GM23338 (cell line): Measurements from ENCODE around the gene VPS39. TPM values are rescaled to one million over a fixed set of nuclear protein-coding genes. Genes with fewer than 3 reads are reported as not detected.

Experiments used
- ATAC-seq: fragments of 200-7000 bp; cut with Tn5 transposase; 3 replicates; pipeline ENCODE4 v1.9.1; 2020
- DNase-seq: peaks from one replicate; pipeline ENCODE4 v3.0.0-alpha.2; 2015; ENCODE audit warnings: low spot score
- H2AFZ ChIP-seq: fragments of 200-600 bp; sonication (generic); 2 replicates; pipeline ENCODE4 v1.8.0; 2016; ENCODE audit warnings: antibody characterized with exemption, mild to moderate bottlenecking, moderate library complexity
- H3F3A ChIP-seq: fragments of 200-600 bp; sonication (generic); replicated peaks from 2 replicates; pipeline ENCODE4 v1.8.0; 2017; ENCODE audit warnings: antibody characterized with exemption, mixed run types, low read depth
- H3K27ac ChIP-seq: fragments of 200-600 bp; sonication (generic); 2 replicates; pipeline ENCODE4 v1.6.1; 2016; ENCODE audit warnings: low read depth
- H3K27me3 ChIP-seq: fragments of 200-600 bp; sonication (generic); 2 replicates; pipeline ENCODE4 v1.8.0; 2016; ENCODE audit warnings: mild to moderate bottlenecking, mixed run types, moderate library complexity; ENCODE audit not compliant: insufficient read depth
- H3K36me3 ChIP-seq: fragments of 200-600 bp; sonication (generic); 2 replicates; pipeline ENCODE4 v1.8.0; 2016; ENCODE audit warnings: mild to moderate bottlenecking; ENCODE audit not compliant: insufficient read depth
- H3K4me1 ChIP-seq: fragments of 200-600 bp; sonication (generic); 2 replicates; pipeline ENCODE4 v1.8.0; 2016; ENCODE audit warnings: mild to moderate bottlenecking, moderate library complexity; ENCODE audit not compliant: insufficient read depth
- H3K4me2 ChIP-seq: fragments of 200-600 bp; sonication (generic); 2 replicates; pipeline ENCODE4 v1.7.1; 2017; ENCODE audit warnings: mixed run types
- H3K4me3 ChIP-seq: fragments of 200-600 bp; sonication (generic); 2 replicates; pipeline ENCODE4 v1.6.1; 2016; ENCODE audit warnings: mixed run types
- H3K79me2 ChIP-seq: fragments of 200-600 bp; sonication (generic); replicated peaks from 2 replicates; pipeline ENCODE4 v1.8.0; 2017; ENCODE audit warnings: mild to moderate bottlenecking; ENCODE audit not compliant: insufficient read depth
- H3K9me2 ChIP-seq: fragments of 200-600 bp; sonication (generic); 2 replicates; pipeline ENCODE4 v1.8.0; 2017; ENCODE audit not compliant: insufficient read depth
- H4K20me1 ChIP-seq: fragments of 200-600 bp; sonication (generic); replicated peaks from 2 replicates; pipeline ENCODE4 v1.8.0; 2017; ENCODE audit warnings: mild to moderate bottlenecking; ENCODE audit not compliant: insufficient read depth
- H3K27ac Mint-ChIP-seq: 2 replicates; pipeline ENCODE4 v1.8.0; 2020; ENCODE audit warnings: inconsistent platforms, mild to moderate bottlenecking, moderate library complexity, mixed read lengths
- H3K27me3 Mint-ChIP-seq: 3 replicates; pipeline ENCODE4 v1.8.0; 2022; ENCODE audit warnings: low read depth, mild to moderate bottlenecking, moderate library complexity, mixed read lengths, inconsistent platforms; ENCODE audit not compliant: insufficient read depth, poor library complexity
- H3K36me3 Mint-ChIP-seq: 3 replicates; pipeline ENCODE4 v1.8.0; 2021; ENCODE audit warnings: low read depth, mild to moderate bottlenecking, inconsistent platforms, moderate library complexity, mixed read lengths
- H3K4me1 Mint-ChIP-seq: 3 replicates; pipeline ENCODE4 v1.8.0; 2020; ENCODE audit warnings: mild to moderate bottlenecking, inconsistent platforms, mixed read lengths
- H3K4me3 Mint-ChIP-seq: 3 replicates; pipeline ENCODE4 v1.8.0; 2021; ENCODE audit warnings: moderate library complexity, mild to moderate bottlenecking, inconsistent platforms, mixed read lengths
- H3K9me3 Mint-ChIP-seq: 3 replicates; pipeline ENCODE4 v1.8.0; 2020; ENCODE audit warnings: moderate library complexity, mild to moderate bottlenecking, inconsistent platforms, mixed read lengths
- CREB1 ChIP-seq: fragments of 250-450 bp; sonication (Bioruptor Pico); IDR thresholded peaks from 2 replicates; pipeline ENCODE4 v1.5.0; 2020; ENCODE audit warnings: low read depth, mild to moderate bottlenecking, moderate library complexity
- EZH2phosphoT487 ChIP-seq: fragments of 200-600 bp; sonication (generic); IDR thresholded peaks from one replicate; pipeline ENCODE4 v1.8.1; 2018; ENCODE audit warnings: antibody characterized with exemption; ENCODE audit not compliant: unreplicated experiment
- POLR2AphosphoS5 ChIP-seq: IDR thresholded peaks from 2 replicates; pipeline ENCODE4 v1.6.1; 2016; ENCODE audit warnings: antibody characterized with exemption, low read depth
- REST ChIP-seq: IDR thresholded peaks from one replicate; pipeline ENCODE4 v1.6.1; 2018; ENCODE audit warnings: antibody characterized with exemption; ENCODE audit not compliant: unreplicated experiment
- long read RNA-seq: library from polyadenylated mRNA; unstranded; transcript quantifications from one replicate; pipeline ENCODE4 v2.0.0, GENCODE V29; 2020; ENCODE audit not compliant: unreplicated experiment
- polyA plus RNA-seq: library from polyadenylated mRNA; unstranded; fragments of >200 nt; fragmentation: Nextera tagmentation; extraction: Ambion mirVana; gene quantifications from 2 replicates; pipeline ENCODE4 v1.2.1, GENCODE V29; 2016
- total RNA-seq: library from RNA; depleted of rRNA; stranded (reverse); fragments of >200 nt; shearing (Covaris generic); gene quantifications from 2 replicates; pipeline ENCODE4 v1.2.3, GENCODE V29; 2014; rRNA removed
- TF ChIP-seq, protein P1 (sequence below): fragments of 250-450 bp; sonication (Bioruptor Pico); IDR thresholded peaks from 2 replicates; pipeline ENCODE4 v1.5.0; 2020; ENCODE audit warnings: mild to moderate bottlenecking, moderate library complexity

VPS39 gene
- 45.1 and 46.1 TPM in 2 replicates for total RNA-seq
- 14.1 and 14.9 TPM in 2 replicates for polyA plus RNA-seq
- long read RNA-seq, full-length matches to known transcripts: 2 of 5 reads
- long read RNA-seq, partial matches to known transcripts: 2 of 5 reads
- long read RNA-seq, other reads (novel, unspliced or antisense): 1 of 5 reads

GRCh38 chr15:42207674-42208579, at the start of gene VPS39:
Gene VPS39 (minus strand): TSS chr15:42208304. CDS start chr15:42208153, 151 bp downstream.
- peak; percentile 99 for ATAC-seq
- Histone ChIP-seq H2AFZ (peak within 1 kb of the TSS; percentile 70; the same call in 1 of the 2 replicates), H3K79me2 (peaks cover 29% of the 10 kb centered on the region), H3K27ac (peak within 1 kb of the TSS; percentile 82), H4K20me1 (0 out of 2 replicates have a peak, but pooled peaks cover 3% of the 10 kb centered on the region), H3F3A (peaks cover 8% of the 10 kb centered on the region; the same call in 1 of the 2 replicates), H3K4me1 (peaks cover 5% of the 10 kb centered on the region; the same call in 1 of the 2 replicates), H3K9me2 (no peaks in the 10 kb centered on the region; the same call in 1 of the 2 replicates), H3K4me2 (peak within 1 kb of the TSS; percentile 90), H3K36me3 (peaks cover 13% of the 10 kb centered on the region; the same call in 1 of the 2 replicates), H3K4me3 (peak within 1 kb of the TSS; percentile 83), H3K27me3 (no peaks in the 10 kb centered on the region)
- no peak for TF ChIP-seq CREB1
- peak; percentile 86 for TF ChIP-seq POLR2AphosphoS5
- no peak for TF ChIP-seq EZH2phosphoT487
- TF ChIP-seq, protein P1, sequence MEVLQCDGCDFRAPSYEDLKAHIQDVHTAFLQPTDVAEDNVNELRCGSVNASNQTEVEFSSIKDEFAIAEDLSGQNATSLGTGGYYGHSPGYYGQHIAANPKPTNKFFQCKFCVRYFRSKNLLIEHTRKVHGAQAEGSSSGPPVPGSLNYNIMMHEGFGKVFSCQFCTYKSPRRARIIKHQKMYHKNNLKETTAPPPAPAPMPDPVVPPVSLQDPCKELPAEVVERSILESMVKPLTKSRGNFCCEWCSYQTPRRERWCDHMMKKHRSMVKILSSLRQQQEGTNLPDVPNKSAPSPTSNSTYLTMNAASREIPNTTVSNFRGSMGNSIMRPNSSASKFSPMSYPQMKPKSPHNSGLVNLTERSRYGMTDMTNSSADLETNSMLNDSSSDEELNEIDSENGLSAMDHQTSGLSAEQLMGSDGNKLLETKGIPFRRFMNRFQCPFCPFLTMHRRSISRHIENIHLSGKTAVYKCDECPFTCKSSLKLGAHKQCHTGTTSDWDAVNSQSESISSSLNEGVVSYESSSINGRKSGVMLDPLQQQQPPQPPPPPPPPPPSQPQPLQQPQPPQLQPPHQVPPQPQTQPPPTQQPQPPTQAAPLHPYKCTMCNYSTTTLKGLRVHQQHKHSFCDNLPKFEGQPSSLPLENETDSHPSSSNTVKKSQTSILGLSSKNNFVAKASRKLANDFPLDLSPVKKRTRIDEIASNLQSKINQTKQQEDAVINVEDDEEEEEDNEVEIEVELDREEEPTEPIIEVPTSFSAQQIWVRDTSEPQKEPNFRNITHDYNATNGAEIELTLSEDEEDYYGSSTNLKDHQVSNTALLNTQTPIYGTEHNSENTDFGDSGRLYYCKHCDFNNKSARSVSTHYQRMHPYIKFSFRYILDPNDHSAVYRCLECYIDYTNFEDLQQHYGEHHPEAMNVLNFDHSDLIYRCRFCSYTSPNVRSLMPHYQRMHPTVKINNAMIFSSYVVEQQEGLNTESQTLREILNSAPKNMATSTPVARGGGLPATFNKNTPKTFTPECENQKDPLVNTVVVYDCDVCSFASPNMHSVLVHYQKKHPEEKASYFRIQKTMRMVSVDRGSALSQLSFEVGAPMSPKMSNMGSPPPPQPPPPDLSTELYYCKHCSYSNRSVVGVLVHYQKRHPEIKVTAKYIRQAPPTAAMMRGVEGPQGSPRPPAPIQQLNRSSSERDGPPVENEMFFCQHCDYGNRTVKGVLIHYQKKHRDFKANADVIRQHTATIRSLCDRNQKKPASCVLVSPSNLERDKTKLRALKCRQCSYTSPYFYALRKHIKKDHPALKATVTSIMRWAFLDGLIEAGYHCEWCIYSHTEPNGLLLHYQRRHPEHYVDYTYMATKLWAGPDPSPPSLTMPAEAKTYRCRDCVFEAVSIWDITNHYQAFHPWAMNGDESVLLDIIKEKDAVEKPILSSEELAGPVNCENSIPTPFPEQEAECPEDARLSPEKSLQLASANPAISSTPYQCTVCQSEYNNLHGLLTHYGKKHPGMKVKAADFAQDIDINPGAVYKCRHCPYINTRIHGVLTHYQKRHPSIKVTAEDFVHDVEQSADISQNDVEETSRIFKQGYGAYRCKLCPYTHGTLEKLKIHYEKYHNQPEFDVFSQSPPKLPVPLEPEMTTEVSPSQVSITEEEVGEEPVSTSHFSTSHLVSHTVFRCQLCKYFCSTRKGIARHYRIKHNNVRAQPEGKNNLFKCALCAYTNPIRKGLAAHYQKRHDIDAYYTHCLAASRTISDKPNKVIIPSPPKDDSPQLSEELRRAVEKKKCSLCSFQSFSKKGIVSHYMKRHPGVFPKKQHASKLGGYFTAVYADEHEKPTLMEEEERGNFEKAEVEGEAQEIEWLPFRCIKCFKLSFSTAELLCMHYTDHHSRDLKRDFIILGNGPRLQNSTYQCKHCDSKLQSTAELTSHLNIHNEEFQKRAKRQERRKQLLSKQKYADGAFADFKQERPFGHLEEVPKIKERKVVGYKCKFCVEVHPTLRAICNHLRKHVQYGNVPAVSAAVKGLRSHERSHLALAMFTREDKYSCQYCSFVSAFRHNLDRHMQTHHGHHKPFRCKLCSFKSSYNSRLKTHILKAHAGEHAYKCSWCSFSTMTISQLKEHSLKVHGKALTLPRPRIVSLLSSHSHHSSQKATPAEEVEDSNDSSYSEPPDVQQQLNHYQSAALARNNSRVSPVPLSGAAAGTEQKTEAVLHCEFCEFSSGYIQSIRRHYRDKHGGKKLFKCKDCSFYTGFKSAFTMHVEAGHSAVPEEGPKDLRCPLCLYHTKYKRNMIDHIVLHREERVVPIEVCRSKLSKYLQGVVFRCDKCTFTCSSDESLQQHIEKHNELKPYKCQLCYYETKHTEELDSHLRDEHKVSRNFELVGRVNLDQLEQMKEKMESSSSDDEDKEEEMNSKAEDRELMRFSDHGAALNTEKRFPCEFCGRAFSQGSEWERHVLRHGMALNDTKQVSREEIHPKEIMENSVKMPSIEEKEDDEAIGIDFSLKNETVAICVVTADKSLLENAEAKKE: no peak
- TF ChIP-seq REST: no peak
- H3K36me3 Mint-ChIP-seq: peaks cover 21% of the 10 kb centered on the region; the same call in 2 of the 3 replicates
- H3K27me3 Mint-ChIP-seq: peaks cover 7% of the 10 kb centered on the region
- peak within 1 kb of the TSS; percentile 98 for H3K4me3 Mint-ChIP-seq
- peak; percentile 96 for DNase-seq
- peak within 1 kb of the TSS; percentile 91 for H3K27ac Mint-ChIP-seq
- peaks cover 7% of the 10 kb centered on the region for H3K4me1 Mint-ChIP-seq
- H3K9me3 Mint-ChIP-seq: no peaks in the 10 kb centered on the region
